ENCODE results near the gene JAGN1.
"Not testable (repeated sequence)": the region's sequence is repeated elsewhere in the genome, so short reads cannot be mapped to it uniquely, and the experiment has no call there.

The JAGN1 gene

GRCh38 chr3:9890249-9891071 is at the start of gene JAGN1:
JAGN1 (plus strand) TSS chr3:9890610; CDS start chr3:9890723, 113 bp downstream.
- peak; percentile 57 to 63 for DNase-seq

- DNase-seq = no peak
Measured at GRCh38 chr3:9841015-9841414, 49.4 kb upstream of the JAGN1 start.

GRCh38 chr3:9843715-9844438 is 46.5 kb upstream of the JAGN1 start, which contains the start of gene RPUSD3:
RPUSD3 (minus strand) TSS chr3:9844008; CDS start chr3:9843990, 18 bp downstream.
- DNase-seq = peak; percentile 56 to 90

- DNase-seq = no peak
Measured at GRCh38 chr3:9846231-9846630, 44.2 kb upstream of the JAGN1 start.

GRCh38 chr3:9846931-9847488 is 43.4 kb upstream of the JAGN1 start:
- DNase-seq = no peak

- DNase-seq = not testable (repeated sequence)
Measured at GRCh38 chr3:9847870-9848269, 42.5 kb upstream of the JAGN1 start.

GRCh38 chr3:9848860-9849259 is 41.5 kb upstream of the JAGN1 start:
- not testable (repeated sequence) for DNase-seq

GRCh38 chr3:9851383-9851782 is 39.0 kb upstream of the JAGN1 start:
- DNase-seq = not testable (repeated sequence)

- not testable (repeated sequence) for DNase-seq
Measured at GRCh38 chr3:9851926-9852325, 38.5 kb upstream of the JAGN1 start.

GRCh38 chr3:9852528-9852927 is 37.9 kb upstream of the JAGN1 start:
- DNase-seq = no peak

GRCh38 chr3:9854291-9854940 is 36.0 kb upstream of the JAGN1 start:
- not testable (repeated sequence) for DNase-seq

GRCh38 chr3:9855594-9855993 is 34.8 kb upstream of the JAGN1 start:
- DNase-seq = no peak

GRCh38 chr3:9859530-9860025 is 30.8 kb upstream of the JAGN1 start:
- no peak for DNase-seq

- no peak for DNase-seq
Measured at GRCh38 chr3:9861201-9861600, 29.2 kb upstream of the JAGN1 start.

- DNase-seq = no peak
Measured at GRCh38 chr3:9861626-9862130, 28.7 kb upstream of the JAGN1 start.

GRCh38 chr3:9862391-9863057 is 27.9 kb upstream of the JAGN1 start:
- no peak for DNase-seq

GRCh38 chr3:9863058-9863772 is 27.2 kb upstream of the JAGN1 start:
- DNase-seq = no peak

GRCh38 chr3:9864200-9864927 is 26.0 kb upstream of the JAGN1 start:
- no peak for DNase-seq

- not testable (repeated sequence) for DNase-seq
Measured at GRCh38 chr3:9865125-9865637, 25.2 kb upstream of the JAGN1 start.

GRCh38 chr3:9866639-9867038 is 23.8 kb upstream of the JAGN1 start:
- no peak for DNase-seq

Data from NCI-H1930 (cell line).